Osteocyte (in vitro differentiated cells): ENCODE results near the gene ABCC10. TPM values are rescaled to one million over a fixed set of nuclear protein-coding genes. Genes with fewer than 3 reads are reported as not detected.

Experiments used
- DNase-seq: peaks from one replicate; pipeline ENCODE4 v3.0.0; 2021; ENCODE audit warnings: mixed read lengths; ENCODE audit not compliant: unreplicated experiment; ENCODE audit errors: extremely low spot score
- H3K27ac Mint-ChIP-seq: one replicate; pipeline ENCODE4 v1.8.0; 2021; ENCODE audit warnings: mild to moderate bottlenecking, mixed read lengths; ENCODE audit not compliant: unreplicated experiment
- H3K27me3 Mint-ChIP-seq: one replicate; pipeline ENCODE4 v1.8.0; 2021; ENCODE audit warnings: mixed read lengths; ENCODE audit not compliant: unreplicated experiment
- H3K36me3 Mint-ChIP-seq: one replicate; pipeline ENCODE4 v1.8.0; 2021; ENCODE audit warnings: mixed read lengths; ENCODE audit not compliant: unreplicated experiment
- H3K4me1 Mint-ChIP-seq: one replicate; pipeline ENCODE4 v1.8.0; 2021; ENCODE audit warnings: mixed read lengths; ENCODE audit not compliant: unreplicated experiment
- H3K4me3 Mint-ChIP-seq: one replicate; pipeline ENCODE4 v1.8.0; 2021; ENCODE audit warnings: mild to moderate bottlenecking, moderate library complexity, mixed read lengths; ENCODE audit not compliant: unreplicated experiment
- H3K9me3 Mint-ChIP-seq: one replicate; pipeline ENCODE4 v1.8.0; 2021; ENCODE audit warnings: mixed read lengths; ENCODE audit not compliant: unreplicated experiment
- CTCF ChIP-seq: fragments of 200-600 bp; sonication (generic); IDR thresholded peaks from 2 replicates; pipeline ENCODE4 v1.5.0; 2021; ENCODE audit warnings: antibody characterized with exemption, mild to moderate bottlenecking, moderate library complexity
- total RNA-seq: library from RNA; stranded (reverse); gene quantifications from 2 replicates; pipeline ENCODE4 v1.2.1, GENCODE V29; 2021

Gene ABCC10
- total RNA-seq, 1 donor from 2014 or later, result 40.1 TPM

GRCh38 chr6:43394982-43395381 lies 32.4 kb upstream of the ABCC10 start:
- no peak for TF ChIP-seq CTCF
- no peaks in the 10 kb centered on the region for H3K36me3 Mint-ChIP-seq
- peaks cover 7% of the 10 kb centered on the region for H3K4me1 Mint-ChIP-seq
- no peaks in the 10 kb centered on the region for H3K9me3 Mint-ChIP-seq
- no peak for DNase-seq
- no peak overlapping the region for H3K27ac Mint-ChIP-seq
- H3K4me3 Mint-ChIP-seq, result no peak overlapping the region
- H3K27me3 Mint-ChIP-seq, result peaks cover 33% of the 10 kb centered on the region

GRCh38 chr6:43395776-43396175 lies 31.6 kb upstream of the ABCC10 start:
- no peaks in the 10 kb centered on the region for H3K36me3 Mint-ChIP-seq
- no peak for TF ChIP-seq CTCF
- DNase-seq, result no peak
- H3K9me3 Mint-ChIP-seq, result no peaks in the 10 kb centered on the region
- H3K27ac Mint-ChIP-seq, result no peak overlapping the region
- H3K4me3 Mint-ChIP-seq, result no peak overlapping the region
- peaks cover 35% of the 10 kb centered on the region for H3K27me3 Mint-ChIP-seq
- H3K4me1 Mint-ChIP-seq, result peaks cover 7% of the 10 kb centered on the region

- no peak for TF ChIP-seq CTCF
- H3K4me1 Mint-ChIP-seq, result peaks cover 7% of the 10 kb centered on the region
- no peak overlapping the region for H3K4me3 Mint-ChIP-seq
- DNase-seq, result no peak
- H3K9me3 Mint-ChIP-seq, result no peaks in the 10 kb centered on the region
- H3K27me3 Mint-ChIP-seq, result peaks cover 28% of the 10 kb centered on the region
- no peak overlapping the region for H3K27ac Mint-ChIP-seq
- H3K36me3 Mint-ChIP-seq, result no peaks in the 10 kb centered on the region
These were observed 30.8 kb upstream of the ABCC10 start for GRCh38 chr6:43396408-43397149.

- H3K4me3 Mint-ChIP-seq, result no peak overlapping the region
- H3K27ac Mint-ChIP-seq, result no peak overlapping the region
- H3K4me1 Mint-ChIP-seq, result peaks cover 7% of the 10 kb centered on the region
- no peaks in the 10 kb centered on the region for H3K9me3 Mint-ChIP-seq
- no peaks in the 10 kb centered on the region for H3K36me3 Mint-ChIP-seq
- TF ChIP-seq CTCF, result no peak
- no peak for DNase-seq
- peaks cover 34% of the 10 kb centered on the region for H3K27me3 Mint-ChIP-seq
These were observed 27.3 kb upstream of the ABCC10 start for GRCh38 chr6:43399932-43400487.

- DNase-seq, result no peak
- H3K36me3 Mint-ChIP-seq, result no peaks in the 10 kb centered on the region
- H3K4me3 Mint-ChIP-seq, result no peak overlapping the region
- TF ChIP-seq CTCF, result no peak
- no peaks in the 10 kb centered on the region for H3K9me3 Mint-ChIP-seq
- no peak overlapping the region for H3K27ac Mint-ChIP-seq
- H3K4me1 Mint-ChIP-seq, result no peaks in the 10 kb centered on the region
- peaks cover 47% of the 10 kb centered on the region for H3K27me3 Mint-ChIP-seq
These were observed 25.6 kb upstream of the ABCC10 start for GRCh38 chr6:43401730-43402129.
